ENCODE measurements around the gene COQ7. TPM values are rescaled to one million over a fixed set of nuclear protein-coding genes. Genes with fewer than 3 reads are reported as not detected.
A peak's percentile ranks its signal among the peaks of the same experiment; 100 is the strongest.

COQ7 gene
- total RNA-seq, 2 donors from 2014 or later = 16.7 to 22.4 TPM

DNA sequence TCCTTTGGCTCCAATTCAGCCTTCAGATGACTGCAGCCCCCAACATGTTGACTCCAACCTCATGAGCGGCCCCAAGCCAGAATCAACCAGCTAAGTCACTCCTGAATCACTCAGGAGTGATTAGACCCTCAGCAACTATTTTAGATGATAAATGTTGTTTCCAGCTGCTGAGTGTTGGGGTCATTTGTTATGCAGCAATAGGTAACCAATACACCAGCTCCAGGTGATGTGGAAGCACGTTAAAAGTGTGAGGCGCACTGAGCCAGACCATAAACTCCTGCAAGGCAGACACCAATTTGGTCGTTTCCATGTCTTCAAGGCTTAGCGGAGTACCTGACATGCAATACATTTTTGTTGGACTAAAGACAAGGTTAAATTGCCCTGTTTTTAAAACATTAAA, 17.5 kb downstream of the COQ7 start:
- intact Hi-C loops (cut with DNase I) = no loop called here
- DNase-seq (ENCODE audit: low spot score) = no peak

DNA sequence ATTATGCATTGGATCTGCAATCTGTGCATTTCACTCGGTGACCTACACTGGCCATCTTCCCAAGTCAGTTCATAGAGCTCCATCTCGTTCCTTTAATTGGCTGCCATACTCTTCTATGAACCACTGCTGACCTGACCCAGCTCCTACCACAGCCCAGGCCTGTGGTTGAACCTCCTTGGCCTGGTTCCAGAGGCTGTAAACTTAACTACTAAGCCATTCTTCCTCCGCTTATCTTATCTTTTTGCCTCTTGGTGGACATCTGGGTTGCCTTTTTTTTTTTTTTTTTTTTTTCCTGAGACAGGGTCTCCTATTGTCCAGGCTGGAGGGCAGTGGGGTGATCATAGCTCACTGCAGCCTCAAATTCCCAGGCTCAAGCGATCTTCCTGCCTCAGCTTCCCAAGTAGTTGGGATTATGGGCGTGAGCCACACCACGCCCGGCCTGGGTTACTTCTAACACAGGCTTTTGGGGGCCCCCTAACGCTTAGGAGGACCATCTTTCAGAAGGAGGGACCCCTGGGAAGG, 18.3 kb downstream of the COQ7 start:
- intact Hi-C loops (cut with DNase I) = loop anchor here (2.0 kb wide), 1 partner anchor 289 kb away; no protein-coding TSS in a partner anchor
- no peak for DNase-seq (ENCODE audit: low spot score)

DNA sequence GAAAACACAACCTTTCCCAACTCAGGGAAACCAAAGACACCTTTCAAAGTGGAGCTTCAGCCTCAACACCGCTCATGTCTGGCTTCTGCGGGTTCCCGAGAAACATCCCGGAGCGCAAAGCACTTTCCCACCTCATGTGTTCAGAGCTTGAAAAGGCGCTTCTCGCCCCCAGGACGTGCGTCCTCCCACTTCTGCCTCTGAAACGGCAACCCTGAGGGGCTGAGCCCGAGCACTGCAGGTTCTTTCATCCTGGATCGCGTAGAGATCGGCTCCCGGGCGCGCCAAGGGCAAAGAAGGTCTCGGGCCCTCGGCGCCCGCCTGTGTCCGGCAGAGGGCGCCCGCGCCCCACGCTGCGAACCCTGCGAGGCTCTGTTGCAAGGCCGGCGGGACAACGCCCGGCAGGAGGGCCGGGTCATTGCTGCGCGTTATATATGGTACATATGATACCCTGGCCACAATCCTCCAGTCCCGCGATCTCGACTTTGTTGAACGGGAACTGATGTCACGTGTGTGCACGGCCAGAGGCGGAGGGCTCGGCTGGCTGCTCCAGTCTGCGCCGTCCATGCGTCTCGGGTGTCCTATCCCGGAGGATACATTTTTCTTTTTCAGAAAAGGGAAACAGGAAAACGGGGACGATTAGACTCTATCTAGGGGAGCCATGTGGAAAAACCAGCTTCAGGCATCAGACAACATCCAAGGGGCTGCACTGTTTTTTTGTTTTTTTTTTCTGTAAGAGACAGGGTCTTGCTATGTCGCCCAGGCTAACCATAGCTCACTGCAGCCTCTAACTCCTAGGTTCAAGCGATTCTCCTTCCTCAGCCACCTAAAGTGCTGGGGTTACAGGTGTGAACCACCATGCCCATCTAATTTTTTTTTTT, 19.1 kb downstream of the COQ7 start:
- DNase-seq (ENCODE audit: low spot score) = peak; percentile 96
- intact Hi-C loops (cut with DNase I) = loop anchor here (2.0 kb wide), 1 partner anchor 288 kb away; no protein-coding TSS in a partner anchor

DNA sequence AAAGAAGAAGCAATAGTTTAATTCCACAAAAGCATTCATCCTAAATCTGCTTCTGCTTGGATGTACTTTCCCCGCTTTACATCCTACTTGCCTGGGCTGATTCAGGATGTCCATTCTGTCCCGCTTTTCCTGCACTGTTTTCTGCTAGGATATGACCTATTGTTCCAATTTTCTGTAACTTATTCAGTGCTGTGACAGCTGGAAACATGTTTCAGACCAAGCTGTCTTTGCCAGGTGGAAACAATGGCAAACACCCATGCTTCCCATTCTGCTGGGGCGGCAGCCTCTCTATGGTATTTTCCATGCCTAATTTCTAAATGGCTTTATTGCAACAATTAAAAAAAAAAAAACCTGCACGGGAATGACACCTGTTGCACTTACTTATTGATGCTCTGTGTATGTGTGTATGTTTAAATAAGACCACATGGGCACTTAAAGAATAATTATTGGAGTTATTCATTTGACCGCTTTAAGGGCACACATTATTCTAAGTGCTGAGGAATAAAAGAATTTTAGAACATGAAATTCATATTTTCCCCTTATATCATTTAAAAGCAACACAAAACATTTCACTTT, 21.0 kb downstream of the COQ7 start:
- no peak for DNase-seq (ENCODE audit: low spot score)
- intact Hi-C loops (cut with DNase I) = no loop called here

DNA sequence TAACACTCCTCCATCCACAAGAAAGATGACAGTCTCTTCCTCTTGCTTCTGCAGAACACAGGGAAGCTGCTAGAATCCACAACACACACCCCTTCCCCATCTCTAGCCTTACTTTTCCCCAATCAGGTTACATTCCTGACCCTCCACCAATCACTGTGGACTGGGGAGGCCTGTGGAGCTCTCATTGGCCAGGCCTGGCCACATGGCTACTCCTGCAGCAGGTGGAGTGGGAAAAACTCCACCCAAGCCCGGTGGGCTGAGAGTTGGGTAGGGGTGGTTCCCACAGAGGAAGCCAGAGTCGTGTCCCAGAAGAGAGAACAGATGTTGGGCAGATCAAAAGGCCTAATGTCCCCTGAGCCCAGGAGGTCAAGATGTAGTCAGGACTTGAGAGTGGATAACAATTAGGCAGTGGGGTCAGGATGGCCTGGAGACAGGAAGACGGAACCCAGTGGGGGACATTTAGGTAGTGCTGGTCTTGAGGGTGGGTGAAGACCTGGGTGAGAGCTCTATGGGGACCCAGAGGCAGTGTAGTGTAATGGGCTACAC, 22.1 kb downstream of the COQ7 start:
- intact Hi-C loops (cut with DNase I) = no loop called here
- DNase-seq (ENCODE audit: low spot score) = no peak

DNA sequence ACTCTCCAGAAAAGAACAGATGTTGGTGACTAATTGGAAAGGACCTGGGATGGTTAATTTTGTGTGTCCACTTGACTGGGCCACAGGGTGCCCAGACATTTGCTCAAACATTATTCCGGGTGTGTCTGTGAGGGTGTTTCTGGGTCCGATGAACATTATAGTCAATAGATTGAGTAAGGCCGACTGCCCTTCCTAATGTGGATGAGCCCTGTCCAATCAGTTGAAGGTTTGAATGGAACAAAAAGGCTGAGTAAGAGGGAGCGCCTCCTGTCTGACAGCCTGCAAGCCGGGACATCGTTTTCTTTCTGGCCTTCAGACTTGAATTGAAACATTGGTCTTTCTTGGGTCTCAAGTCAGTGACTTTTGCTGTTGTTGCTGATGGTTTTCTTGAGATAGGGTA, 23.5 kb downstream of the COQ7 start:
- DNase-seq (ENCODE audit: low spot score) = no peak
- intact Hi-C loops (cut with DNase I) = loop anchor here in 1 of 2 donors (10.0 kb wide), 1 partner anchor 74 kb away; the partner anchor contains the start of gene SYT17

DNA sequence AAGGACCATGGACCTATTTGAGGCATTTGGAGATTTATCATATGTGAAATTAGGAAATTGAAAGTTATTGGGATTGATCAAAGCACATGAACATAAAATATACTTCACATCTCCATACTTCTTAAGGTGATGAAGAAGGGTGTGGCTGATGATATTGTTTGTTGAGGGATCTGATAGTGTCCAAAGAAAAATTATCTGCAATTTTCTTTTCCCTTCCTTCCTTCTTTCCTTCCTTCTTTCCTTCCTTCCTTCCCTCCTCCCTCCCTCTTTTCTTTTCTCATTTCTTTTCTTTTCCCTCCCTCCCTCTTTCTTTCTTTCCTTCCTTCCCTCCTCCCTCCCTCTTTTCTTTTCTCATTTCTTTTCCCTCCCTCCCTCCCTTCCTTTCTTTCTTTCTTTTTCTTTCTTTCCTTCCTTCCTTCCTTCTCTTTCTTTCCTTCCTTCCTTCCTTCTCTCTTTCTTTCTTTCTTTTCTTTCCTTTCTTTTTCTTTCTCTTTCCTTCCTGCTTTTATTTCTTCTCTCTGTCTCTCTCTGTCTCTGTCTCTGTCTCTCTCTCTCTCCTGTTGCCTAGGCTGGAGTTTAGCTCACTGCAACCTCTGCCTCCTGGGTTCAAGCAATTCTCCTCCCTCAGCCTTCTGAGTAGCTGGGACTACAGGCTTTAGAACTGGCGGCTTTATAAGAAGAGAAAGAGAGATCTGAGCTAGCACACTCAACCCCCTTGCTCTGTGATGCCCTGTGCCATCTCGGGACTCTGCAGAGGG, 25.4 kb downstream of the COQ7 start:
- intact Hi-C loops (cut with DNase I) = loop anchor here in 1 of 2 donors (10.0 kb wide), 1 partner anchor 72 kb away; the partner anchor contains the start of gene SYT17
- no peak for DNase-seq (ENCODE audit: low spot score)

DNA sequence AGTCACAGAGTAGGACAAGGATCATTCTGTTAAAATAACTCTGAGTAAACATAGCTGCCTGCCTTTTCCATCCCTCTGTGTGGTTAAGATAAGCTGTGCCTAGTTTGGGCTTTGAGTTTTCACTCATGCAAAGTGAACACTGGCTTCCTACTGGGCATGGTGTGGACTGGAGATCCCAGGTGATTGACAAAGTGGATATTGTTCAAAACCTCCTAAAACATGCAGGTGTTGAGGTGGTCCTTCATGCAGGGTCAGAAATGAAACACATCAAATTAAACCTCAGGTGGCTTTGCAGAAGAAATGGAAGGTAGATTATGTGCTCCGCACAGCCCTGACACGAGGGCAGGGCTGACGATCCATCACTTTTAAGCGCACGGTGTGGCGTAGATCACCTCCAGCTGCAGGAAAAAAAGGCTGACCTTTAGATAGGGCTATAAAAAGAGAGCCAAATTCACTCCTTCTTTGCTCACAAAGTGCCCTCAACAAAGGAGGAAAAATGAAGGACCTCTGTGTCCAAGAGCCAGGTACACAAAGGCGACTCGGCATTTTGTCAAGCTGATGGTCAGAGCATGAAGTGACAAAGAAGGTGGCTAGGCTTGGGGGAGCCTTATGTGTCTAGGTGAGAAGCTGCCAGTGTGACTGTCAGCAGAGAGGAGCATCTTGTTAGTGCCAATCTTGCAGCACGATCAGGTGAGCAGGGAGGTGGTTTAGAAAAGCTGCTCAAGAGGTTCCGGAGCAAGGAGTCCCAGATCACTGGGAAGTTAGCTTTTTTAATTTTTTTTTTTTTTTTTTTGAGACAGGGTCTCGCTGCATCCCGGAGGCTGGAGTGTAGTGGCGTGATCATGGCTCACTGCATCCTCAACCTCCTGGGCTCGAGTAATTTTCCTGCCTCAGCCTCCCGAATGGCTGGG, 26.5 kb downstream of the COQ7 start:
- DNase-seq (ENCODE audit: low spot score) = no peak
- intact Hi-C loops (cut with DNase I) = loop anchor here in 1 of 2 donors (10.0 kb wide), 1 partner anchor 71 kb away; the partner anchor contains the start of gene SYT17

DNA sequence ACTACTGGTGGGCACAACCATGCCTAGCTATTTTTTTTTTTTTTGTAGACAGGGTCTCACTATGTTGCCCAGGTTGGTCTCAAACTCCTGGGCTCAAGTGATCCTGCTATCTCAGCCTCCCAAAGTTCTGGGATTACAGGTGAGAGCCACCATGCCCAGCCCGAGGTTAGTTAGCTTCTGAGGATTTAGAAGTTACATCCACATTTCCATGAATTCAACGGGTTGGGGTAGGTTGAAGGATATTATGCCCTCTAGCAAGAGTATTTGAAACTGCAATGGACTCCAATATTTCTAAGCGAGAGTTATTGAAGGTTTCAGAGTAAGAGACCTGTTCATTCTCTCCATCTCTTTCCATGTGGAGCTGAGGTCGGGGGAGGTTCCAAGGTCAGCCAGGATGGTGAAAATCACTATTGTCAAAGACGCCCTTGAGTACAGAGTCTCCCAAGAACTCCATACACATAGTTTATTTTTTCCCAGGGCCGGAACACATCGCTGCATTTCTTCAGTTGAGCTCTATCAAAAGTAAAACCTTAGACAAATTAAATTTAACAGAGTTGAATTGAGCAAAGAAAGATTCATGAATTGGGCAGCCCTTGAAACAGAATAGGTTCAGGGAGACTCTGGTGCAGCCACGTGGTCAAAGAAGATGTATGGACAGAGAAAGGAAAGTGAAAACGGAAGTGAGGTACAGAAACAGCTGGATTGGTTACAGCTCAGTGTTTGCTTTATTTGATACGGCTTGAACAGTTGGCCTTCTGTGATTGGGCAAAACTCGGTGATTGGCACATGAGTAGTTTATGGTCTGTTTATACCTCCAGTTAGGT, 27.3 kb downstream of the COQ7 start:
- intact Hi-C loops (cut with DNase I) = loop anchor here in 1 of 2 donors (10.0 kb wide), 1 partner anchor 70 kb away; the partner anchor contains the start of gene SYT17
- no peak for DNase-seq (ENCODE audit: low spot score)

DNA sequence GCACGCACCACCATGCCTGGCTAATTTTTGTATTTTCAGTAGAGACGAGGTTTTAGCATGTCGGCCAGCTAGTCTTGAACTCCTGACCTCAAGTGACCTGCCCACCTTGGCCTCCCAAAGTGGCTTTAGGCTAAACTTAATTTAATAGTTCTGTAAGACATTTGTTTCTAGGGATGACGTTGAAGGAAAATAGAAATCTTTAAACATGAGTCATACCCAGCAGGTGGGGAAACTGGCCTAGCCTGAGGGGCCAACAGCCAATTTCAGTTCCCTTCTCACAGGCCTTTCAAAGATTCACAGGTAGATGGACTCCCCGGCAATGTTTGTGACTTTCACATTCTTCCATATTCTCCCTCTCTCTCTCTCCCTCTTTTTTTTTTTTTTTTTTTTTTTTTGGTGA, 28.2 kb downstream of the COQ7 start:
- intact Hi-C loops (cut with DNase I) = loop anchor here in 1 of 2 donors (10.0 kb wide), 1 partner anchor 69 kb away; the partner anchor contains the start of gene SYT17

DNA sequence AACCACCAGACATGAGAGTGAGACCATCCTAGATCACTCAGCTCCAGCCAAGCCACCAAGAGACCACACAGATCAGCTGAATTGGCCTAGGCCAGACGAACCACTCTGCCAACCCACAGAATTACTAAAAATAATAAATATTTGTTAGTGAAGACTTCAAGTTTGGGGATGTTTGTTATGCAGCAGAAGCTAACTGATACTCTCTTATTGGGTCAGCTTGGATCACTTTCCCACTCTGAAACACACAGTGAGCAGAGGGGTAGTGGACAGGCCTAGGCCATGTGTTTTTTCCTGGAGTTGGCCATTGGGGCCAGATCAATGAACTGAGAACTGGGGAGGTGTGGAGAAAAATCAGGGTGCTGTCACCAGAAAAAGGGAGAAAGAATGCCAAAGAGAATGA, 30.8 kb downstream of the COQ7 start:
- DNase-seq (ENCODE audit: low spot score) = no peak
- intact Hi-C loops (cut with DNase I) = loop anchor here in 1 of 2 donors (10.0 kb wide), 1 partner anchor 67 kb away; the partner anchor contains the start of gene SYT17

More for the DNA sequence above, 28.2 kb downstream of the COQ7 start:
- no peak for DNase-seq (ENCODE audit: low spot score)

DNA sequence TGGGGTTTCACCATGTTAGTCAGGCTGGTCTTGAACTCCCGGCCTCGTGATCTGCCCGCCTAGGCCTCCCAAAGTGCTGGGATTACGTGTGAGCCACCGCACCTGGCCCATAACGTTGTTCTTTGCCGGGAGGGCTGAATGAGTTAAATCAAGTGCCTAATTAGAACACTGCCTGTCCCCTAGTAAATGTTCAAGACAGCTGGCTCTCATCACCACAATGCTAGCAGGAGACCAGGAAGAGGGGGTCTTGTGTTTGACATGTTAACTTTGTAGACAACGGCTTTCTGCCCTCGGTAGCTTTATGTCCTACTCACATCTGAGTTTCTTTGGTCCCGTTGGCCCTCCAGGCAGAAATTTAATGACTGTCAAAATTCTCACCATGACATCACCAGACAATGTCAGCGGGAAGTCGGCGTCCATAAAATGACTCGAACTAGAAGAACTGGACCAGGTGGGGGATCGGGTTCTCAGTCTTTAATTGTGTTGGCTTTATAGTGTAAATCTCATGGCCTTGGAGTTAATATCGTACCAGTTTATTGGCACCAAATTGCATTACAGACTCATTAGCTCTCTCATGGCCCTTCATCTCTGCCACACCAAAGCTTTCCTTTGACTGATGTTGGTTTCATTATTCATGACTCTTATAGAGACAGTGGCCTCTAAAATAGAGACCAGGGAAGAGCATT, 34.9 kb downstream of the COQ7 start:
- no peak for DNase-seq (ENCODE audit: low spot score)
- intact Hi-C loops (cut with DNase I) = no loop called here

DNA sequence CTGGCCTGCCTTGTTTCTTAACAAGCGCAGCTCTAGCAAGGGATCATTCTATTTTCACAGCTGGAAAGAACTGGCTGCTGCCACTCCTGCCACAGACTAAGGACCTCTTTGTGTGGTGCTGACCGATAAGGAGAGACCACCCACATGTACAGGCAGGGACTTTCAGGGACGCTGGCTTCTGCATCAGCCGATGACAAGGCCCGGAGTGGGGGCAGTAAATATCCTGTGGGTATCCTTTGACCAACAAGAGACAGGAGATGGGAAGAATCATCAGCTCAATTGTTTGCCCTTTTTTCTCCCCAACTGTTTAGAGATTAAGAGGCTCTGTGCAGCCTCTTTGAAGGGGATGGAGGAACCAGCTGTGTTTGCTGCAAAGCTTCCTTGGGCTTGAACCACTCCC, 37.2 kb downstream of the COQ7 start:
- intact Hi-C loops (cut with DNase I) = no loop called here
- no peak for DNase-seq (ENCODE audit: low spot score)

DNA sequence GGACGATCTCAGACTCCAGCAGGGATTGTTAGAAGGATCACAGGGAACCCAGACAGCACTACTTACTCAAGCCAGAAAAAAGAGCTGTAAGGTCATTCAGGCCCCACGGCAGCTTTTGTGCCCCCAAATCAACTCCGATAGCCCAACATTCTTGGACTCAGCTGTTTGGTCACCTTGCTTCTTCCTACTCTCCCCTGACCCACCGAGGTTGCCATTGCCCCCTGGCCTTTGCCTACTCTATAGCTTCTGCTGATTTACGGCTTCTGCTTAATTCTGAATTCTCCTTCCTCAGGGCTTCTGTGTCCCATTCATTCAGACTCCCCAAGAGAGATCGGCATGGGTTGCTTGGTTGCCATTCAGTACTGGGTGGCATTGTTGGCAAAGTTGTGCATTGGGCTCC, 37.7 kb downstream of the COQ7 start:
- intact Hi-C loops (cut with DNase I) = no loop called here
- no peak for DNase-seq (ENCODE audit: low spot score)

DNA sequence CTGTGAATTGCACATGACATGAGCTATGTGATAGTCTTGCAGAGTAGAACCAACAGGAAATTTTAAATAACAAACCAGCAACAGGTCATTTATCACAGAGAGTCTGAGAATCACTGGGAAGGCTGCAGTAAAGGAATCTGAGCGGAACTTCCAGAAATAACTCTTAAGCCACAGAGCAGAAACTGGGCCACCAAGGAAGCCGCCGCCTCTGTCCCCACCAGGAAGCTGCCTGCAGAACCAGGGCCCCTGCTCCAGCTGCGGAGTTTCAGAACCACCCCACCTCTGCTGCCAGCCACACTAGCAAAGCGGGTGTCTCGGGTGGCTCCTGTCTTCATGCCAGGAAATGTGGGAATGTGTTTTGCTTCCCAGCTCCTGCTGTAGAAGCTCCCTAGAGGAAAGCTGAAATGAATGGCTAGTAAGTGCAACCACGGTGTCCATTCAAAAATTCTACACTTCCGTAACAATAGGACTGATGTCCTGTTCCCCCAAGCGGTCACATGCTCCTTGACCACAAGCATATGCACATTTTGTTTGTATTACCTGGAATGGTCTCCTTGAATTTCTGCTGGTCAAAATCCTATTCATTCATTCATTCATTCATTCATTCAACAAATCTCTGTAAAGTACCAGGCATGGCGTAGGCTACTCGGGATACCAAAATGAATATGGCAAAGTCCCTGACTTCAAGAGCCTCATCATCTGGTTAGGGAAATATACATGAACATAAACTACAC, 38.6 kb downstream of the COQ7 start:
- intact Hi-C loops (cut with DNase I) = no loop called here
- DNase-seq (ENCODE audit: low spot score) = no peak

DNA sequence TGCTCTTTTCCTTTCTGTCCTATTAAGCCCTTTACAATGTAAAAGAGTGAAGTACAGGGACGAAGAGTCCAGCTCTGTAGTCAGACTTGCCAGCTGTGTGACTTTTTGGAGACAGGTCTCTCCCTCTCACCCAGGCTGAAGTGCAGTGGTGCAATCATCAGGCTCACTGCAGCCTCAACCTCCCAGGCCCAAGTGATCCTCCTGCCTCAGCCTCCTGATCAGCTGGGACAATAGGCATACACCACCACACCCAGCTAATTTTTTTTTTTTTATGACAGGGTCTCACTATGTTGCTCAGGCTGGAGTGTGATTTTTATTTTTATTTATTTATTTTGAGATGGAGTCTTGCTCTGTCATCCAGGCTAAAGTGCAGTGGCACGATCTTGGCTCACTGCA, 39.2 kb downstream of the COQ7 start:
- no peak for DNase-seq (ENCODE audit: low spot score)
- intact Hi-C loops (cut with DNase I) = no loop called here
